GM12873 (cell line): ENCODE data around the gene IL17RC.

Source experiments
- TF ChIP-seq, protein P1 (sequence below): IDR thresholded peaks from 2 replicates; pipeline ENCODE4 v1.5.1; 2012; ENCODE audit warnings: low read depth, mild to moderate bottlenecking, moderate library complexity, low read length, control low read depth; ENCODE audit not compliant: insufficient read depth; ENCODE audit errors: missing control alignments

The IL17RC gene

DNA sequence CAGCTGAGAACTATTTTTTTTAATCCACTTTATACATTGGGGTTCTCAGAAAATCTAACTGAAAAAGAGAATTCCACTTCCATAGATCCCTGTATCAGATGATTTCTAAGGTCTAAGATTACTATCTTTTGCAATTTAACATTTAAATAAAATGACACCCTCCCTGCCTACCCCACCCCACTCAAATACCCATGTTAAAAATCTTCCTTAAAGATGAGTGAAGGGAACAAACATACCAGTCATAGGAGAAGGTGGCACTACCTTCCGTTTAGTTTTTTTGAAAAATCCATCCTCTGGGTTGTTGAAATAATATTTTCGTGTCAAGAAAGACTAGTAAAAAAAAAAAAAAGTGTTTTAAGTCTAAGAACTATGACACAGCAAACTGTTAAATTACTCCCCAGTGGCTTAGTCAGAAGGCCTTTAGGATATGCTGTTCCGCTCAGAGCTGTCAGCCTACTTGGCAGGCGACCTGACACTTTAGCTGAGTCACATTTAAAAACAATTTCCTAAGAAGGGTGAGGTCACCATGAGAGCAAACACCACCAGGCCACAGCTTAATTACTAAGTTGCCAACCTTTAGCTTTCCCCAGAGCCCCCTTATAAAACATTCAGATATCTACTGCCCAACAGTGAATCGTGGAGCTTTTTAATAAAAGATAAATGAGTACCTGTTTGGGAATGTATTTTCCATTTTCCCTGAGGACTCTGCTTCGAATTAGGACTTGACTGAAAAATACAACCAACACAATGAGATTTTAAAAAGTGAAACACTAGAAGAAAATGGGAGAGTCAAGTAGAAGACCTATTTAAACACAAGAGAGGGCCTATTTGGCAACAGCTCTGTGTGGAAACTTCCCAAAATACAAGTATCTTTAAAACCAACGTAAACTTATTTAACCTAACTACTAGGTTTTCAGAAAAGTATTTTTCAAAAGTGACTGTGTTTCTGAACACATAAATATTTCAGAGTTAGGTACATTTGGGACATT, 60.1 kb downstream of the IL17RC start:
- TF ChIP-seq, protein P1, sequence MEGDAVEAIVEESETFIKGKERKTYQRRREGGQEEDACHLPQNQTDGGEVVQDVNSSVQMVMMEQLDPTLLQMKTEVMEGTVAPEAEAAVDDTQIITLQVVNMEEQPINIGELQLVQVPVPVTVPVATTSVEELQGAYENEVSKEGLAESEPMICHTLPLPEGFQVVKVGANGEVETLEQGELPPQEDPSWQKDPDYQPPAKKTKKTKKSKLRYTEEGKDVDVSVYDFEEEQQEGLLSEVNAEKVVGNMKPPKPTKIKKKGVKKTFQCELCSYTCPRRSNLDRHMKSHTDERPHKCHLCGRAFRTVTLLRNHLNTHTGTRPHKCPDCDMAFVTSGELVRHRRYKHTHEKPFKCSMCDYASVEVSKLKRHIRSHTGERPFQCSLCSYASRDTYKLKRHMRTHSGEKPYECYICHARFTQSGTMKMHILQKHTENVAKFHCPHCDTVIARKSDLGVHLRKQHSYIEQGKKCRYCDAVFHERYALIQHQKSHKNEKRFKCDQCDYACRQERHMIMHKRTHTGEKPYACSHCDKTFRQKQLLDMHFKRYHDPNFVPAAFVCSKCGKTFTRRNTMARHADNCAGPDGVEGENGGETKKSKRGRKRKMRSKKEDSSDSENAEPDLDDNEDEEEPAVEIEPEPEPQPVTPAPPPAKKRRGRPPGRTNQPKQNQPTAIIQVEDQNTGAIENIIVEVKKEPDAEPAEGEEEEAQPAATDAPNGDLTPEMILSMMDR = no peak

DNA sequence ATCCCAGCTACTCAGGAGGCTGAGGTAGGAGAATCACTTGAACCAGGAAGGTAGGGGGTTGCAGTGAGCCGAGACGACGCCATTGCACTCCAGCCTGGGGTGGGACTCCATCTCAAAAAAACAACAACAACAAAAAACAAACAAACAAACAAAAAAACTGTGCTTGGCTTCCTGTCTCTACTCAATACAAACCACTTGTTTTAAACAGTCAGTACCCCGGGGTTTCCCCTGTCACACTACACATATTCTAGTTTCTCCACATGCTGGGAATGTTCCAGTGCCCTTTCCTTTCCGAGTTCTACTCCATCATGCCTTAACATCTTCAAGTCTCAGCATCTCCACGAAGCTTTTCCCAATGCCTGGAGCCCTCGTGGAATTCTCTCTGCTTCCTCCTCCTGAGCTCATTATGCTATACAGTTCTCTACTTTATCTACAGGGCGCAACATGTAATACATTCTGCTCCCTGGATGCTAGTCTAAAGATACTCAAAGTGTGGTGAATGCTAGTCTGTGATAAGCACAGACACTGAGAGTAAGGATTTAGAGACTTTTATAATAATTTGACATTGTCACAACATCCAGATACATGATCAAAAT, 61.9 kb downstream of the IL17RC start:
- TF ChIP-seq, protein P1 = no peak

DNA sequence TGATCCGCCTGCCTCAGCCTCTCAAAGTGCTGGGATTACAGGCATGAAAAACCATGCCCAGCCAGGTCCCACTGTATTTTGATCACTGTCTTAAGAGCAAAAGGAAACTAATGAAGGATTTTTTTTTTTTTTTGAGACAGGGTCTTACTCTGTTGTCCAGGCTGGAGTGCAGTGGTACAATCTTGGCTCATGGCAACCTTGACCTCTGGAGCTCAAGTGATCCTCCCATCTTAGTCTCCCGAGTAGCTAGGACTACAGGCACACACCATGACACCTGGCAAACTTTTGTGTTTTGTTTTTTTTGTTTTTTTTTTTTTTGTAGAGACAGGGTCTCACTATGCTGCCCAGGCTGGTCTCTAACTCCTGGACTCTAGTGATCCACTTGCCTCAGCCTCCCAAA, 63.4 kb downstream of the IL17RC start:
- TF ChIP-seq, protein P1 = no peak
